ENCODE data around the gene PALLD. TPM values are rescaled to one million over a fixed set of nuclear protein-coding genes. Genes with fewer than 3 reads are reported as not detected.

The PALLD gene
- total RNA-seq, 3 donors from 2014 or later = 0.94 to 2.4 (median 1.2) TPM

DNA sequence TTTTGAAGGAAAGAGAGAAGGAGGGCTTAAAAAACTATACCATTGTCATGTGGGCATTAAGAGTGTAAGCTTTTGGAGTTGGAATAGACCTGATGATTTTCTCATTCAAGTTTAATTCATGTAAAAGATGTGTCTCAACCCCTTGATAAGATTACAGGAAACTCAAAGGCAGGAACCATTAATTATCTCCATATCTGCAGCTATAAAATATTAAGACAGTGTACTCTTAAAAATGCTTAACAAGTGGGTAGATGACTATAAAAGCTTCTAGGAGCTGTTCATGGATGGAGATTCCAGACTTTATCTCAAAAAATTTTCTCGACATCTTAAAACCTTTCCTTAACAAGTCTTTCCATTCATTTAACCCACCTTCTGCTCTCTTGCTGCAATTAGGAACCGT lies 208.3 kb downstream of the PALLD start:
- H3K4me1 Mint-ChIP-seq (ENCODE audit: low read depth) = no peaks in the 10 kb centered on the region
- no peaks in the 10 kb centered on the region for H3K36me3 Mint-ChIP-seq (ENCODE audit: insufficient read depth)
- no peak overlapping the region for H3K4me3 Mint-ChIP-seq
- DNase-seq (no peak), ATAC-seq (no peak)
- H3K27me3 Mint-ChIP-seq (ENCODE audit: low read depth) = peaks cover 2% of the 10 kb centered on the region
- no peaks in the 10 kb centered on the region for H3K9me3 Mint-ChIP-seq

DNA sequence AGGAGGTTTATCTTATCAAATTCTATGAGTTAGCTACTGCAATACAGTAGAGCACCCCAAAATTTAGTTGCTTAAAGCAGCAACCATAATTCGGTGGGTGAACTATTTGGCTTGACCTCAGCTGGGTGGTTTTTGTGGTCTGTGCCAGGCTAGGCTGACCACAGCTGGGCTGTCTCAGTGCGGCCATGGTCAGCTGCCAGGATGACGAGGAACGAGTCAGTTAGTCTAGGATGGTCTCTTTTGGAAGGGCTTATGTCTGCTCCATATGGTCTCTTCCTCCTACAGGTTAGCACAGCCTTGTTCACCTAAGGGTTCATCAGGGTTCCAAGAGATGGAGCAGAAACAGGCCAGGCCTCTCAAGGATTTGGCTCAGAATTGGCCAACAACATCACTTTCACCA lies 210.4 kb downstream of the PALLD start:
- Mint-ChIP-seq H3K4me3 (no peak overlapping the region), H3K4me1 (ENCODE audit: low read depth) (peaks cover 2% of the 10 kb centered on the region)

DNA sequence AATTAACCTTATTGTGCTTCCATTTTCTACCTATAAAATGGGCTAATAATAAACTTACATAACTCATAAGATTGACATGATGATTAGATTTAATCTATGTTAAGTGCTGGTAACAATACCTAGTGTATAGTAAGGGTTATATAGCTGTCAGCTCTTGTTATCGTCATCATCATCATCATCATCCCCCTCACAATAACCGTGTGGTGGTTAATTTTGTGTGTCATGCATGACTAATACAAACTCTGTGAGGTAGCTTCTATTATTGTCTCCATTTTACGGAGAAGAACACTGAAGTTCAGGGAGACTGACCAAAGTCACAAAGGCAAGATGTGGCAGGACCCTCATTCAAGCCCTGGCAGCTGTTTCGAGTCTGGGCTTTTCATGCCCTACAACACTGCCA lies 211.3 kb downstream of the PALLD start:
- ATAC-seq = no peak
- Mint-ChIP-seq H3K9me3 (no peaks in the 10 kb centered on the region), H3K36me3 (ENCODE audit: insufficient read depth) (no peaks in the 10 kb centered on the region), H3K4me3 (no peak overlapping the region), H3K4me1 (ENCODE audit: low read depth) (peaks cover 2% of the 10 kb centered on the region), H3K27me3 (ENCODE audit: low read depth) (peaks cover 2% of the 10 kb centered on the region)
- DNase-seq = no peak

More for the DNA sequence above, 210.4 kb downstream of the PALLD start:
- no peak for ATAC-seq
- DNase-seq = no peak
- Mint-ChIP-seq H3K9me3 (no peaks in the 10 kb centered on the region), H3K36me3 (ENCODE audit: insufficient read depth) (no peaks in the 10 kb centered on the region), H3K27me3 (ENCODE audit: low read depth) (peaks cover 2% of the 10 kb centered on the region)

DNA sequence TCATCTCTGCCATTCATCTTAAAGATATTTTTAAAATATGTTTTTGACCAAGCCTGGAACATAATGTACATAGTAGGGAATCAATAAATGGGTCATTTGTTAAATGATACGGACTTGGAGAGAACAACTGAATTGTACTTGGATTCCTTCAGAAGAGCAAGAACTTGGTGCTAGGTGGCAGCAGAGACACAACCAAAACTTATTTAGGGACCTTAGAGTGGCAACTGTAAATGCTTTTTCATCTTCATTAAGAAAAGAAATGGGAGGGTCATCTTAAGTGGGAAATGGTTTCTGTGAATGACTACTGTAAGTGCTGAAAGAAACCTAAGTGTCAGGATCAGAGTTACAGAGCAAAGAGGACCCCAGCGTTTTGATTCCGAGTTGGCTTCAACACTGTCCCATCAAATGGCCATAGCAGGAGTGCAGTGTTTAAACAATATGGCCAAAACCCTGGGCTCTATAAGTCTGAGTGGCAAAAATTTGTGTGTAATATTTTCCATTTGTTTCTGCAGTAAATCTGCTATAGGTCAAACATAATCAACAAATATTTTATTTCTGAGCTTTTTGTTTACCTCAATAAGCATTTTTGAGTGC lies 213.6 kb downstream of the PALLD start:
- ATAC-seq (no peak), DNase-seq (no peak)
- Mint-ChIP-seq H3K27me3 (ENCODE audit: low read depth) (no peaks in the 10 kb centered on the region), H3K9me3 (no peaks in the 10 kb centered on the region), H3K4me3 (no peak overlapping the region), H3K36me3 (ENCODE audit: insufficient read depth) (no peaks in the 10 kb centered on the region), H3K4me1 (ENCODE audit: low read depth) (peaks cover 2% of the 10 kb centered on the region)

DNA sequence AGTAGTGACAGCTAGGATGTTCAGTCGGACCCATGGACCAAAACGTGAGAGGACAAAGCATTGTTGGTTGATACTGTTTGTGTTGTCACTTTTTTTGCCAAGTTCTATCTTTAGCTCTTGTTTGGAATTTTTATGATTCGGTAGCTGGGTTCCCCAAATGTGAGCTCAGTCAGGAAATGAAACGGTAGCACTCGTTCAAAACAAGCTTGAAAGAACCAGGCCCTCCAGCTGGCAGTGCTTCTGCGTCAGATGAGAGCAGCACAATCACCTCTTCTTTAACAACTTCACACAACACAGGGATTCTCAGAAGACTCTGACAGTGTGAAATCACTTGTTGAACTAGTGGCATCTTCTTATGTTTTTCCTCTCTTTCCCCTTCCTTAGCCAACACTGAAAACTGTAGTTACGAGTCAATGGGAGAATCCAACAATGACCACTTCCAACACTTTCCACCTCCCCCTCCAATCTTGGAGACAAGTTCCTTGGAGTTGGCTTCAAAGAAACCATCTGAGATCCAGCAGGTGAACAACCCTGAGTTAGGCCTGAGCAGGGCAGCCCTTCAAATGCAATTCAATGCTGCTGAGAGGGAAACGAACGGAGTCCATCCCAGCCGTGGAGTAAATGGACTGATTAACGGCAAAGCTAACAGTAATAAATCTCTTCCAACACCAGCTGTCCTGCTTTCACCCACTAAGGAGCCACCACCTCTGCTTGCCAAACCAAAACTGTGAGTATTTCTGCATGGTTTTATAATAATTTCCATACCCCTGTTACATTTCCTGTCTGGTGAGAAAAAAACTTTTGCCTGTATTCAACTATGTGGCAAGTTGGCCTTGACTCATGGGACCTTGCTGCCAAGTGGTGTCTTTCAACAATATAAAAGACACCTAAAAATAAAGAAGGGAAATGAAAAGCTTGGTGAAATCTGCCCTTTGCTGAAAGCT lies 214.6 kb downstream of the PALLD start:
- H3K36me3 Mint-ChIP-seq (ENCODE audit: insufficient read depth) = no peaks in the 10 kb centered on the region
- no peaks in the 10 kb centered on the region for H3K9me3 Mint-ChIP-seq
- no peak overlapping the region for H3K4me3 Mint-ChIP-seq
- H3K4me1 Mint-ChIP-seq (ENCODE audit: low read depth) = peaks cover 2% of the 10 kb centered on the region
- no peaks in the 10 kb centered on the region for H3K27me3 Mint-ChIP-seq (ENCODE audit: low read depth)
- DNase-seq (no peak), ATAC-seq (no peak)

DNA sequence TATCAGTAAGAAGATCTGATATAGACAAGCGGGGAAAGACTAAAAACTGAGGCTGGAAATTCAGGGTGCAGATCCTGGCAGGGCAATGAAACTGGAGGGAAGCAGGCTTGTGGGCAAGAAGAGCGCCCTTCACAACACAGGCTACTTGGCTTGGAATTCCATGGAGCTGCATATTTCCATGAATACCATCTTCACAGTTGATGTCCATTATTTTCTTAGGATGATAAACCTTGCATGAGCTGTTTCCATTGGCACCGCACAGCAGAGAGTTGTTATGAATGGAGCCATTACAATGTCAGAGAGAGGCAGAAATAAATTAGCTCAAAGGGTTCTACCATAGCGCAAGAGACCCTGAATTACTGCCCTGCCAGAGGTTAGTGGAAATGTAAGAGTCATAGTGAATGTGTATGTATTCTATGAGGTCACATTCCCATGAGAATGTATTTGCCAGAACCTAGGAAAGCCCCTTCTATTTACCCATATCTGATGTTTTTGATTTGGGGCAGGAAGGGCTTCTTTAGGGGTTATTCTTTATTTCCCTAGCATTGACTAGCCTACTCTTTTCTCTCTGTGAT lies 215.6 kb downstream of the PALLD start:
- ATAC-seq = no peak
- Mint-ChIP-seq H3K27me3 (ENCODE audit: low read depth) (no peaks in the 10 kb centered on the region), H3K36me3 (ENCODE audit: insufficient read depth) (no peaks in the 10 kb centered on the region), H3K9me3 (no peaks in the 10 kb centered on the region), H3K4me1 (ENCODE audit: low read depth) (peaks cover 2% of the 10 kb centered on the region), H3K4me3 (no peak overlapping the region)
- DNase-seq = no peak

DNA sequence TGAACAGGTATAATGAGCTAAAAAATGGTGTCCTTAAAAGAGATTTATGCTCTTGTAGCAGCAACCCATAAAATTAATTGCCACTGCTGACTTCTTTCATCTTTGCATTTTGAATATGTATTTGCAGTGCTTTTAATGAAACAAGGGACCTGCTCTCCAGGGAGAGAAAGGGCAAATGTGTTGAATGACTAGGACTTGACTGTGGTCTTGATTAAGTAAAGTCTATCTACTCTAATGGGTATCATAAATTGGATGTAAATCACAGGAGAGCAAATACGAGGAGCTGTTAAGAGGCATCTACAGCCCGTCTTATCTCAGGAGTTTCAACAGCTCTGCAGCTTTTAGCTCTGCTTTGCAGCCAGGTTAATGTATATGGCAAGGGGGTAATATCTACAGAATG lies 216.4 kb downstream of the PALLD start:
- DNase-seq = no peak
- no peaks in the 10 kb centered on the region for H3K9me3 Mint-ChIP-seq
- no peaks in the 10 kb centered on the region for H3K27me3 Mint-ChIP-seq (ENCODE audit: low read depth)
- no peak overlapping the region for H3K4me3 Mint-ChIP-seq
- H3K4me1 Mint-ChIP-seq (ENCODE audit: low read depth) = peaks cover 2% of the 10 kb centered on the region
- ATAC-seq = no peak
- H3K36me3 Mint-ChIP-seq (ENCODE audit: insufficient read depth) = no peaks in the 10 kb centered on the region

DNA sequence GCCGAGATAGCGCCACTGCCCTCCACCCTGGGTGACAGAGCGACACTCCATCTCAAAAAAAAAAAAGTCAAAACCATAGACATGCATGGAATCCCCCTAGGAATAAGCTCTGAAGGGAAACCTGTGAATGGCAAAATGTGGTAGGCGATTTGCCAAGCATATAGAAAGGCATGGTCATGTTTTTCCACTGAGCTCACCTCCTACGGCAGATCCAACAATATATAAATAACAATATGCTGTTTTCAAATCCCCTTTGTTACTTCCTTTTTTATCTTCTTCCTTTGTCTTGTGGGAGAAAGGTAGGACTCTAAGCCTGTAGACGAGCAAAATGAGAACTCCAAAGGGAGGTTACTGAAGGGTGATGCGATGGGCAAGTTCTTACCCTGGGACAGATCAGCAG lies 219.0 kb downstream of the PALLD start:
- peaks cover 2% of the 10 kb centered on the region for H3K4me1 Mint-ChIP-seq (ENCODE audit: low read depth)
- ATAC-seq = no peak
- no peaks in the 10 kb centered on the region for H3K27me3 Mint-ChIP-seq (ENCODE audit: low read depth)

DNA sequence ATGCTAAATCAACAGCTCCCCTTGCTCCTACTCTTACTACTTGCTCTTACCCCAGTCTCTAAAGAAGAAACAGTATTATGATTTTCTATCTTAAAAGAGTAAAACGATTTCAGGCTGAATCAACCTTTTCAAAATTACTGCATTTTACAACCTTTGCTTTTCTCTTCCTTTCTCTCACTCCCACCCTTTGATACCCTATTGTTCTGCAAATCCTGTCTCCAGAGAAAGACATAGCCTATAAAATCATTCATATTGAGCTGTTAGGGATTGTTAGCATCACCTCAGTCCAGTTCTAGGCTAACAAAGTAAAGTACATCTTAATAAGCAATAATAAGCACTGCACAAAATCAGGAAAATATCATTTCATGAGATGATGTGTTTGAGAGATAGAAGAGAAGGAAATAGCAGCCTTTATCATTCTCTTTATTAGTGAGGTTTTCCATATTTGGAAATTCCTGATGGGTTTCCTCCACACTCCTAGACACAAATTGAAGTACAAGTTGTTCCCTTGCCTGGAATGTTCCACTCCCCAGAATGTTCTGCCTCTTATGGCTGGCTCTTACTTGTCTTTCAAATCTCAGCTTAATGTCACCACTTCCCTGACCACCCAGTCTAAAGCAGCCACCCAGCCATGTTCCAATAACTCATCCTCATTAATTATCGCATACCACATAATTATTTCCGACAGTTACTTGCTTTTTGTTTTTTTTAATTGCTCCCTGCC lies 219.7 kb downstream of the PALLD start:
- no peaks in the 10 kb centered on the region for H3K9me3 Mint-ChIP-seq
- no peak overlapping the region for H3K4me3 Mint-ChIP-seq
- no peak for ATAC-seq
- H3K36me3 Mint-ChIP-seq (ENCODE audit: insufficient read depth) = no peaks in the 10 kb centered on the region
- peaks cover under 1% of the 10 kb centered on the region for H3K4me1 Mint-ChIP-seq (ENCODE audit: low read depth)
- no peak for DNase-seq
- peaks cover under 1% of the 10 kb centered on the region for H3K27me3 Mint-ChIP-seq (ENCODE audit: low read depth)

More for the DNA sequence above, 219.0 kb downstream of the PALLD start:
- no peak overlapping the region for H3K4me3 Mint-ChIP-seq
- H3K36me3 Mint-ChIP-seq (ENCODE audit: insufficient read depth) = no peaks in the 10 kb centered on the region
- DNase-seq = no peak
- H3K9me3 Mint-ChIP-seq = no peaks in the 10 kb centered on the region

DNA sequence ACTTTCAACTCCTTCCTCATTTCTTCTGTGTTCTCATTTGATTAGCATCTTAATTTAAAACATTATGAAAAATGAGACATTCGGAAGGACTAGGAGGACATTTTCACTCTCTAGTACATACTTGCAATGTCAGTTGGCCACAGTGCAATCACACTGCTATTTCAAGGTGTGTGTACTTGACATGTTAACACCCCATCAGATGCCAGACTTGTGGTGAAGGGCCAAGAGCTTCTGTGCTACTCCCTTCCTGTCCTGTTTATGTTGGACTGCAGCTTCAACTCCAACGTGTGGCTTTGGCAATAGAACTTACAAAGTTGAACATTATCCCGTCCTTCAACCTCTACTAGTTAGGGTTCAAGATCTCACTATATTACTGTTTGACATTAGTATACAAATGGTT lies 221.0 kb downstream of the PALLD start:
- peaks cover 5% of the 10 kb centered on the region for H3K4me1 Mint-ChIP-seq (ENCODE audit: low read depth)
- no peak for ATAC-seq
- no peaks in the 10 kb centered on the region for H3K9me3 Mint-ChIP-seq
- no peak for DNase-seq
- H3K4me3 Mint-ChIP-seq = no peak overlapping the region
- H3K36me3 Mint-ChIP-seq (ENCODE audit: insufficient read depth) = no peaks in the 10 kb centered on the region
- peaks cover 6% of the 10 kb centered on the region for H3K27me3 Mint-ChIP-seq (ENCODE audit: low read depth)

DNA sequence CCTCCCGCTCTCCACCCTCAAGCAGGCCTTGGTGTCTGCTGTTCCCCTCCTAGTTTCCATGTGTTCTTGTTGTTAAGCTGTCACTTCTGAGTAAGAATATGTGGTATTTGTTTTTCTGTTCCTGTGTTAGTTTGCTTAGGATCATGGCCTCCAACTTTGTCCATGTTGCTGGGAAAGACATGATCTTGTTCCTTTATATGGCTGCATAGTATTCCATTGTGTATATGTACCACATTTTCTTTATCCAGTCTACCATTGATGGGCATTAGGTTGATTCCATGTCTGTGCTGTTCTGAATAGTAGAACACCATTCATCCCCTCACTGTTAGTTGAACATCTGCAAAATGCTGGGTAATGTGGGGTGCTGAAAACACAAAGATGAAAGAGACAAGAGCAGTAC lies 222.9 kb downstream of the PALLD start:
- Mint-ChIP-seq H3K36me3 (ENCODE audit: insufficient read depth) (no peaks in the 10 kb centered on the region), H3K27me3 (ENCODE audit: low read depth) (peaks cover 7% of the 10 kb centered on the region), H3K9me3 (no peaks in the 10 kb centered on the region), H3K4me3 (no peak overlapping the region), H3K4me1 (ENCODE audit: low read depth) (peaks cover 8% of the 10 kb centered on the region)
- ATAC-seq = no peak
- DNase-seq = no peak

DNA sequence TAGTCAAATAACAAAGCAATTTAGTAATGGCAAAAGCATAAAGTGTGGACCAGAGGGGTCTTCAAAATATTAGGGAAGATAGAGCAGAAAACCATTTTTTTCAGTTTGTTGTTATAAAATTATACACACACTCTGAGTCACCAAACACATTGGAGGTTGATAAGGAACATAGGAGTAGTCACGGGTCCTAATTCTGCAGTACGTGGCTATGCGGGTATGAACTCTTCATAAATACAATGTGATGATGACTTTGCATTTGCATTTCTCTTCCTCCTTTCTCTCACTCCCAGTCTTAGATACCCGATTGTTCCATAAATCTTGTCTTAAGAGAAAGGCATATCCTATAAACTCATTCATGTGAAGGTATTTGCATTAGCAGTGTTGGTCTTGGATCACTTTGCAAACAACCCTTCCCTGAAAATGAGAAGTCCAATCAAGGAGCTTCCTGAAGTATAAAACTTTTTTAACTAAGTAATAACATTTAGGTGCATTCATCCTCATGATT lies 223.6 kb downstream of the PALLD start:
- H3K9me3 Mint-ChIP-seq = no peaks in the 10 kb centered on the region
- H3K4me3 Mint-ChIP-seq = no peak overlapping the region
- no peak for ATAC-seq
- H3K4me1 Mint-ChIP-seq (ENCODE audit: low read depth) = peaks cover 8% of the 10 kb centered on the region
- DNase-seq = no peak
- no peaks in the 10 kb centered on the region for H3K36me3 Mint-ChIP-seq (ENCODE audit: insufficient read depth)
- H3K27me3 Mint-ChIP-seq (ENCODE audit: low read depth) = peaks cover 9% of the 10 kb centered on the region

DNA sequence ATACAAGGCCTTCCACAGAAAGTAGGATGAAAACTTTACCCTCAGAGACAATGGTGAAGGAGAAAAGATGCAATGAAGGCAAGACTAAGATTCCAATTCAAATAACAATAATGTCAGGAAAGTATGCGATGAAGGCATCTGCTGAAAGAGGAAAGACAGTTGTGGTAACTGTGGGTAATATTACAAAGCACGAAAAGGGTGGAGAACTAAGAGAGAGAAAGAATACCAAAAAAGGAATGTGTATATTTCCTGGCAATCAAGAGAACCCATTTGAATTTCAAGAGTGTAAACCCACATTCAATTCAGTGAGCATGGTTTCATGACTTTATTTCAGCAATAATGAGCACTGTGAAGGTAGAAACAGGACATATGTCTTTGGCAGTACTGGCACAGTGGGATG lies 225.5 kb downstream of the PALLD start:
- H3K4me1 Mint-ChIP-seq (ENCODE audit: low read depth) = peaks cover 8% of the 10 kb centered on the region
- H3K27me3 Mint-ChIP-seq (ENCODE audit: low read depth) = peaks cover 15% of the 10 kb centered on the region
- H3K4me3 Mint-ChIP-seq = no peak overlapping the region
- DNase-seq (no peak), ATAC-seq (no peak)
- no peaks in the 10 kb centered on the region for H3K9me3 Mint-ChIP-seq
- no peaks in the 10 kb centered on the region for H3K36me3 Mint-ChIP-seq (ENCODE audit: insufficient read depth)

DNA sequence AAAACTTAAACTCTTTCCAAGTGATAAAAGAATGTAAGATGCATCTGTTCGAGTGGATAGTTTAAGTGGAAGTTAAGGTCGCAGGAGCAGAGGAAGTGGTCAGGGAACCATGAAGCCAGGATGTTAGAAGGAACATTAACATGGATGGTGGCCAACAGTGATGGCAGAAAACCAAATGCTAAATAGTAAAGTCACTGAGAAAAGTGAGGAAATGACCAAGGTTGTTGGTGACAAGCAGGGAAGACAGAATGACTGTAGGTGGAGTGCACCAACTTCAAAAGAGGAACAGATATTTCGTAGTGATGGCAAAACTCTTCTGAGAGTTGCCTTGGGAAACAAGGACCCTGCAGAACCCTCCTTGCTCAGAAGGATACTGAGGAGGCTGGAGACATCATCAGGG lies 226.2 kb downstream of the PALLD start:
- H3K4me3 Mint-ChIP-seq = no peak overlapping the region
- H3K4me1 Mint-ChIP-seq (ENCODE audit: low read depth) = peaks cover 8% of the 10 kb centered on the region
- no peak for ATAC-seq
- peaks cover 15% of the 10 kb centered on the region for H3K27me3 Mint-ChIP-seq (ENCODE audit: low read depth)
- H3K36me3 Mint-ChIP-seq (ENCODE audit: insufficient read depth) = no peaks in the 10 kb centered on the region
- no peaks in the 10 kb centered on the region for H3K9me3 Mint-ChIP-seq
- no peak for DNase-seq
